ENCODE results near the gene LNX2.

GRCh38 chr13:27617881-27618321 lies 2.4 kb downstream of the LNX2 start:
- no peak for TF ChIP-seq CTCF (IDR thresholded peaks at IDR 0.05)
- no peak for TF ChIP-seq POLR2A (IDR thresholded peaks at IDR 0.05)

All from thyroid gland (tissue), 4 donors.